Erythroblast (primary cell): ENCODE measurements around the gene C2orf74.

ENCODE experiments used
- GATA1 ChIP-seq: IDR thresholded peaks from 2 replicates; pipeline ENCODE4 v1.6.1; 2011; ENCODE audit warnings: low read depth, mild to moderate bottlenecking, control low read depth, low read length, moderate library complexity
- POLR2A ChIP-seq: IDR thresholded peaks from 2 replicates; pipeline ENCODE4 v1.6.1; 2011; ENCODE audit warnings: mild to moderate bottlenecking, low read length

DNA sequence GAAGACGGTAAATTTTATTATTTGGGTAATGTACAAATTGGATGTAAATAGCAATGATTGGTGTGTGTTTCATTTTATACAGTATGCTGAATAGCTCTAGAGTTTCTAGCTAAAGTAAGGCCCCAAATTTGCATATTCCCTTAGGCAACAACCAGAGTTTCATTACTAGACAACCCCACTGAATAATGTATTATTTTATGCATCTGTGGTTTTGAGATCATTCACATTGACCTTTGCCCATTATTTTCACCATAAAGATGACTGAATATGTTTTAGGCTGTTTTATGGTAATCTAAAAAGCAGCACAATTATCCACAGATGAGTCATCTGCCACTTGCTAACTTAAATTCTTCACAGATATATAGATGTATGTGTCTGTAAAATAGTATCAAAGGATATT lies 44.5 kb upstream of the C2orf74 start:
- TF ChIP-seq POLR2A, result no peak
- TF ChIP-seq GATA1, result no peak
